GM19438 (cell line): Measurements from ENCODE around the gene CACNA1C.
"Not testable (repeated sequence)": the region's sequence is repeated elsewhere in the genome, so short reads cannot be mapped to it uniquely, and the experiment has no call there.

ENCODE experiments used
- ATAC-seq: cut with Tn5 transposase; IDR thresholded peaks from one replicate; pipeline ENCODE4 v1.9.1; 2021; ENCODE audit warnings: low read depth; ENCODE audit not compliant: unreplicated experiment

Gene CACNA1C

GRCh38 chr12:2488596-2488995 lies 435.8 kb downstream of the CACNA1C start:
- ATAC-seq = no peak

- ATAC-seq = no peak
Measured at GRCh38 chr12:2489275-2489674, 436.5 kb downstream of the CACNA1C start.

GRCh38 chr12:2490831-2491230 lies 438.0 kb downstream of the CACNA1C start:
- no peak for ATAC-seq

GRCh38 chr12:2491349-2491748 lies 438.6 kb downstream of the CACNA1C start:
- not testable (repeated sequence) for ATAC-seq

GRCh38 chr12:2492236-2492635 lies 439.4 kb downstream of the CACNA1C start:
- no peak for ATAC-seq

GRCh38 chr12:2493086-2493485 lies 440.3 kb downstream of the CACNA1C start:
- ATAC-seq = no peak

- no peak for ATAC-seq
Measured at GRCh38 chr12:2494486-2495192, 441.9 kb downstream of the CACNA1C start.

DNA sequence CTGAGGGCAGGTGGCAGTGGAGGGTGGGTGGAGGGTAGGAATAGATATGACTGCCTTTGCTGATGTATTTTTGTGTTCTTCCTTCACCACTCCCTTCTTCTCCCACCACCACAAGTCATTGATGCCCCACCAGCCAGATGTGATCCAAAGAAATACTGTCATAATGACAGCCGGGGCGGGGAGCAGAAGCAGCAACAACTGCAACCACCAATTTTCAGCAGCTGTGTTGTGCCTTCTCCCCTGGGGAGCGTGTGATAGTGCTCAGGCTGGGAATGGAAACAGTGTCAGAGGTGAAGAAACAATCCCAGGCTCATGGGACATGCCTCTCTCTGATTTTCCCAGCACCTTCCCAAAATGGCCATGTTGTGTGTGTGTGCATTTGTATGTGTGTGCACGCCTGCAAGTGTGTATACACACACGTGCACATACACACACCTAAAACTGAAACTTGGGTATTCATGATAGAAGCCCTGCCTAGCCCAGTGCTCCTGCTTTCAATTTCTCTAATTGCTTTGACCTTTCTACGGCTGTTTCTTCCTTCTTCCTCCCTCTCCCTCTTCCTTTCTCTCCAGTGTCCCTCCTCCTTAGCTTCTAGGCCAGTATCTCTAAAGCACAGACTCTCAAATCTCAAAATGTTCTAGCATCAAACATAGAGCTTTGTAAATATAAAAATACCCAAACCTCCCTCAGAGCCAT lies 442.8 kb downstream of the CACNA1C start:
- ATAC-seq = no peak

- no peak for ATAC-seq
Measured at GRCh38 chr12:2498964-2499500, 446.2 kb downstream of the CACNA1C start.

DNA sequence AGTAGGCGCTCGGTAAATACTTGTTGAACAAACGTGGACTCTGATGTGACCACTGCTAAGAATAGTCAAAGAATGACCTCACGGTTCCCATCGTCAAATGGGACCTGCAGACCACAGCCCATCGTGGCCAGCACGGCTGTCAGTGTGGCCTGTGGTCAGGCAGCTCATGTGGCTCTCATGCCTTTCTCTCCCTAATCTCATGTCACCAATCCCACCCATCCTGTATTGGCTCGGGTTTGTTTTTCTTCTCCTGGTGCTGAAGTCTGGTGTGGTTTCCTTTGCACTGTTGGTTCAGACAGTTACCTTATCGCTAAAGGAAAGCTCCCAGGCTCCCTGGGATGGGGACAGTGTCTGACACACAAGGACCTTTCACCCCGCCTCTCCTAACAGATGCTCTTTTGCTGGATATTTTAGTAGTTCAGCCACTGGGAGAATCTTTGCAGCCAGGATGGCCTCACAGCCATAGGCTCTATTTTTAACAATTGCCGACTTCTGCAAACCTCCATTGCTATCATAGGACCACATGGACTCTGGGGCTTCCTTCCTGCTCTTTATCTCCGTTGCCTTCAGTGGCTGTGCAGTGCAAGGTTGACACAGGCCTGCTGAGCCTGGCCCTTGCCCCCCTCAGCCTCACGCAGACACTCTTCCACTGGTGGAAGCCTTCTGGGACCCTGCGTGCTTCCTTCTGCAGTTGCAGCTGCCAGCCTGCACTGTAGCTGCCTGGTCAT lies 448.8 kb downstream of the CACNA1C start:
- no peak for ATAC-seq

DNA sequence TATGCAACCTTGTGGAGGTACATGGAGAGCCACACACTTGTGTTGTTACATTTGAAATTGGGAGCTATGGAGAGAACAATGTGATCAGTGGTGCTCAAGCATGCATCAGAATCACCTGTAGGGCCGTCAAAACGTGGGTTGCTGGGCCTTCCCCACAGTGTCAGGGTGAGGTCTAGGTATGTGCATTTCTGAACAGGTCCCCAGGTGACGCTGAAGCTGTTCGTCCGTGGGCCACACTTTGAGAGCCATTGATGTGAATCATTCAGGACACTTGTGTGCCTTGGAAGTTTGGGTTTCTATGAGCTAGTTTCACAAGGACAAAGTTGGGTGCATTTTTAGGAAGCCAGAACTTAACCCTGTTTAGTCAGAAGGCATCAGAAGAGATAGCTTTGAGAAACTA lies 450.2 kb downstream of the CACNA1C start:
- no peak for ATAC-seq

DNA sequence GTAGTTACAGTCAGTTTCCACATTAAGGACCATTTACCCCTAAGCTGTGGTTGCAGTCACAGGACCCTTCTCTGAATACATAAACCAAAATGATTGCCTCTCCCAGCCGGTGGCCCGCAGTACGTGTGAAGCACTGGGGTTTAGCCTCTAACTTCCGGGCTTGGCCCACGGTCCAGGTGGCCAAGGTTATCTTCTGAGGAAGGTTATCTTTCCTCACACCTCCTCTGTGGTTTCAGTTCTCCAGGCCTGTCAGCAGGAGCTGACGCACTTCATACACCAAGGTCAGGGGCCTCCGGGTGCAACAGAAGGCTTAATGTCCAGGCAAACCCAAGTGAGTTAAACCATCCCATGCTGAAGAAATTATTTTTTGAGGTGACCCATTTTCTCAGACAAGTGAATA lies 451.0 kb downstream of the CACNA1C start:
- ATAC-seq = no peak

DNA sequence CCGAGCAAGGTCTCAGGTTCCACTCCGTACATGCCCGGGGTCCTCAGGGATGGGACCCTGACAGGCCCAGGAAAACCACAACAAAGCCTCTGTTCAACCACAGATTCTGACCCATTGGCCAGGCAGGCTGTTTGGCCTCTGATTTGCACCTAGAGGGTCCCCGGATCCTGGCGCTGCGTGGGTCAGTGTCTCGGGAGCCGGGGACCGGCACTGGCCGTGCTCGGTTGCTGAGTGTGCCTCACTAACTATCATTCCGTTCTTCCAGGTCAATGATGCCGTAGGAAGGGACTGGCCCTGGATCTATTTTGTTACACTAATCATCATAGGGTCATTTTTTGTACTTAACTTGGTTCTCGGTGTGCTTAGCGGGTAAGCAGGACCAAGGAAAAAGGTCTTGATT lies 451.8 kb downstream of the CACNA1C start:
- no peak for ATAC-seq

- ATAC-seq = no peak
Measured at GRCh38 chr12:2507814-2508213, 455.0 kb downstream of the CACNA1C start.

GRCh38 chr12:2509137-2509536 lies 456.4 kb downstream of the CACNA1C start:
- no peak for ATAC-seq

DNA sequence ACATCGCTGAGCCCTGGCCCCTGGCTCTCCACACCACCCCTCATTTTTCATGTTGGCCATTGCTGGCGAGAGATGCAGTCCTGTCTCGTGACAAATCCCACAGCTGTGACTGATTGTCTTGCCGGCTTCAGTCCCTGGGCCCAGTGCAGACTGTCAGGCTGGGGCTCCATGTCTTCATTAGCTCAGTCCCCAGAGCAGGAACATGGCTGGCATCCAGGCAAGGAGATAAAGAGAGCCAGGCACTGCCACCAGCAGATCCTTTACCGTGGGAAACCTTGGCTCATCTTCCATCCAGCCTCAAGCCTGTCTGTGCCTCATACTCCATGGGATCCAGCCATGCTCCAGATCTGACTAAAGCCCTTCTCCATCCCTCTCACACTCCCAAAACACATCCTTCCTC lies 457.3 kb downstream of the CACNA1C start:
- ATAC-seq = no peak

- ATAC-seq = no peak
Measured at GRCh38 chr12:2513141-2514037, 460.6 kb downstream of the CACNA1C start.

DNA sequence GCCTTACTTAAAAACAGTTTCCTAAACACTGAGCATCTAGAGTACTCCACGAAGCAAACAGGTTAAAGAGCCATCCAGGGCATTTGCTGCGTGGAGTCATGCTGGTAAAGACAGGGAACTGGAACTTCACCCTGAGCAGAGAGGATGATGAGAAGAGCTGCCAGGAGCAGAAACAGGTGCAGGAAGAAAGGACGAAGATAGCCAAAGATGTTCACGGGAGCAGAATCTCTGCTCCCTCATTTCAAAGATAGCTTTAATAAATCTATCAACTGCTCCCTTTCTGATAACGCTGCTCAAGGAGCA lies 461.2 kb downstream of the CACNA1C start:
- ATAC-seq = no peak

- ATAC-seq = no peak
Measured at GRCh38 chr12:2520722-2521246, 468.0 kb downstream of the CACNA1C start.

GRCh38 chr12:2523317-2523716 lies 470.5 kb downstream of the CACNA1C start:
- ATAC-seq = no peak
